ENCODE measurements around the gene SNAPIN. TPM values are rescaled to one million over a fixed set of nuclear protein-coding genes. Genes with fewer than 3 reads are reported as not detected.
A peak's percentile ranks its signal among the peaks of the same experiment; 100 is the strongest.

Gene SNAPIN
- total RNA-seq, 2 donors from 2014 or later: 64.9 to 73.0 TPM

GRCh38 chr1:153633754-153634665, 24.5 kb upstream of the SNAPIN start, which contains the start of gene CHTOP:
Gene CHTOP, plus strand, starts transcription at chr1:153634066. Its CDS starts 2,523 bp downstream, at chr1:153636589.
- TF ChIP-seq, protein P1, sequence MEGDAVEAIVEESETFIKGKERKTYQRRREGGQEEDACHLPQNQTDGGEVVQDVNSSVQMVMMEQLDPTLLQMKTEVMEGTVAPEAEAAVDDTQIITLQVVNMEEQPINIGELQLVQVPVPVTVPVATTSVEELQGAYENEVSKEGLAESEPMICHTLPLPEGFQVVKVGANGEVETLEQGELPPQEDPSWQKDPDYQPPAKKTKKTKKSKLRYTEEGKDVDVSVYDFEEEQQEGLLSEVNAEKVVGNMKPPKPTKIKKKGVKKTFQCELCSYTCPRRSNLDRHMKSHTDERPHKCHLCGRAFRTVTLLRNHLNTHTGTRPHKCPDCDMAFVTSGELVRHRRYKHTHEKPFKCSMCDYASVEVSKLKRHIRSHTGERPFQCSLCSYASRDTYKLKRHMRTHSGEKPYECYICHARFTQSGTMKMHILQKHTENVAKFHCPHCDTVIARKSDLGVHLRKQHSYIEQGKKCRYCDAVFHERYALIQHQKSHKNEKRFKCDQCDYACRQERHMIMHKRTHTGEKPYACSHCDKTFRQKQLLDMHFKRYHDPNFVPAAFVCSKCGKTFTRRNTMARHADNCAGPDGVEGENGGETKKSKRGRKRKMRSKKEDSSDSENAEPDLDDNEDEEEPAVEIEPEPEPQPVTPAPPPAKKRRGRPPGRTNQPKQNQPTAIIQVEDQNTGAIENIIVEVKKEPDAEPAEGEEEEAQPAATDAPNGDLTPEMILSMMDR (IDR thresholded peaks at IDR 0.05): peak in 2 of 4 experiments; percentile 26 to 44
- peak; percentile 94 for TF ChIP-seq POLR2A (IDR thresholded peaks at IDR 0.05)
- peak; percentile 98 for TF ChIP-seq POLR2AphosphoS5 (IDR thresholded peaks at IDR 0.05)
- intact Hi-C loops (cut with DNase I): loop anchor here (2.0 kb wide), 2 partner anchors 21 to 25 kb away; partner anchors contain the start of genes S100A16 and SNAPIN
- Histone ChIP-seq H3K36me3 (peaks cover 0 to 9% of the 10 kb centered on the region in 2 donors), H3K27ac (peak within 1 kb of the TSS; percentile 99 to 100), H3K4me1 (replicated peaks) (no peaks in the 10 kb centered on the region), H3K4me3 (peak within 1 kb of the TSS; percentile 76 to 93), H3K27me3 (replicated peaks; ENCODE audit: insufficient read depth) (no peaks in the 10 kb centered on the region), H3K9me3 (no peaks in the 10 kb centered on the region)
- peak; percentile 98 for DNase-seq (ENCODE audit: low spot score)
- 1% methylated on average over 65 of the region's 65 CpGs for WGBS

DNA sequence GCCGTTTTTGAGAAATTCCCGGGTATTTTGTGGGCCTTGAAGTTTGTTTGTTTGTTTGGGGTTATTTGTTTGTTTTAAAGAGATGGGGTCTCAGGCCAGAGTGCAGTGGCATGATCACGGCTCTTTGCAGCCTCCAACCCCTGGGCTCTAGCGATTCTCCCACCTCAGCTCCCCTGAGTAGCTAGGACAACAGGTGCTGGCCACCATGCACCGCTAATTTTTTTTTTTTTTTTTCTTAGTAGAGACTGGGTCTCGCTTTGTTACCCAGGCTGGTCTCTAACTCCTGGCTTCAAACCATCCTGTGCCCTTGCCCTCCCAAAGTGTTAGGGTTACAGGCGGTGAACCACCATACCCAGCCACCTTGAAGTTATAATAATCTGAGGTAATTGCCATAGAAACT, 22.6 kb upstream of the SNAPIN start:
- intact Hi-C loops (cut with DNase I): loop anchor here (2.0 kb wide), 1 partner anchor 23 kb away; the partner anchor contains the start of gene SNAPIN
- 84% methylated on average over 7 of the region's 7 CpGs for WGBS
- Histone ChIP-seq H3K9me3 (no peaks in the 10 kb centered on the region), H3K4me1 (replicated peaks) (no peaks in the 10 kb centered on the region), H3K27ac (no peak overlapping the region), H3K27me3 (replicated peaks; ENCODE audit: insufficient read depth) (no peaks in the 10 kb centered on the region), H3K4me3 (peak overlapping the region in 1 of 2 donors; percentile 93), H3K36me3 (peaks cover 4 to 9% of the 10 kb centered on the region in 2 donors)
- no peak for DNase-seq (ENCODE audit: low spot score)
- TF ChIP-seq, protein P1 (IDR thresholded peaks at IDR 0.05): no peak
- TF ChIP-seq POLR2AphosphoS5 (IDR thresholded peaks at IDR 0.05) (no peak), POLR2A (IDR thresholded peaks at IDR 0.05) (no peak)

DNA sequence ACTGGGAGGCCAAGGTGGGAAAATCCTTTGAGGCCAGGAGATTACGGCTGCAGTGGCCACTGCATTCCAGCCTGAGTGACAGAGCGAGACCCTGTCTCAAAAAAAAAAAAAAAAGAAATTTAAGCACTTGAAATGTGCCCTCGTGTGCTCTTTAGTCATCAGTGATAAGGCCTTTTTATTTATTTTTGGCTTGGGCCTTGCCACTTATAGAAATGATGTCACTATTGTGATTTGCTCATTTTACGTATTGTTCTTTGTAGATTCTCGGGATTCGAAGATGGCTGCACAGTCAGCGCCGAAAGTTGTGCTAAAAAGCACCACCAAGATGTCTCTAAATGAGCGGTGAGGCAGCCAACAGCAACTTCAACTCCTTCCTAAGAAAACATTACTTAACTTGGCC, 22.2 kb upstream of the SNAPIN start:
- H3K27me3 ChIP-seq (replicated peaks; ENCODE audit: insufficient read depth): no peaks in the 10 kb centered on the region
- peaks cover 4 to 9% of the 10 kb centered on the region in 2 donors for H3K36me3 ChIP-seq
- intact Hi-C loops (cut with DNase I): no loop called here
- H3K27ac ChIP-seq: peak overlapping the region in 1 of 2 donors; percentile 24
- no peak overlapping the region for H3K4me3 ChIP-seq
- H3K4me1 ChIP-seq (replicated peaks): no peaks in the 10 kb centered on the region
- 97% methylated on average over 9 of the region's 9 CpGs for WGBS
- H3K9me3 ChIP-seq: no peaks in the 10 kb centered on the region
- DNase-seq (ENCODE audit: low spot score): no peak
- TF ChIP-seq, protein P1 (IDR thresholded peaks at IDR 0.05): no peak
- TF ChIP-seq POLR2AphosphoS5 (IDR thresholded peaks at IDR 0.05) (no peak), POLR2A (IDR thresholded peaks at IDR 0.05) (no peak)

DNA sequence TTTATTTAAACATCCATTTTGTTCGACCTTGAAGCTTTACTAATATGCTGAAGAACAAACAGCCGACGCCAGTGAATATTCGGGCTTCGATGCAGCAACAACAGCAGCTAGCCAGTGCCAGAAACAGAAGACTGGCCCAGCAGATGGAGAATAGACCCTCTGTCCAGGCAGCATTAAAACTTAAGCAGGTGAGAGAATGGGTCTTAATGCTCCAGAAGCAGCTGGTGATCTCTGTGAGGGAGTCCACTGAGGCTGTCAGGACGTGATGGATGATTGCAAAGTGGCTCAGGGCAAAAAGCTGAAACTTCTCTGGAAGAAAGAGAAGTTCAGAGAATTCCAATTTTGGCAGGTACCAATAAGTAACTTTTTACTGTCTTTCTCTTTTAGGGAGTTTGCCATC, 20.2 kb upstream of the SNAPIN start:
- H3K27ac ChIP-seq: peak overlapping the region; percentile 12 to 20
- H3K36me3 ChIP-seq: peaks cover 6 to 17% of the 10 kb centered on the region in 2 donors
- no peaks in the 10 kb centered on the region for H3K27me3 ChIP-seq (replicated peaks; ENCODE audit: insufficient read depth)
- no peak overlapping the region for H3K4me3 ChIP-seq
- TF ChIP-seq, protein P1 (IDR thresholded peaks at IDR 0.05): no peak
- TF ChIP-seq POLR2AphosphoS5 (IDR thresholded peaks at IDR 0.05) (no peak), POLR2A (IDR thresholded peaks at IDR 0.05) (no peak)
- no peak for DNase-seq (ENCODE audit: low spot score)
- intact Hi-C loops (cut with DNase I): no loop called here
- H3K4me1 ChIP-seq (replicated peaks): no peaks in the 10 kb centered on the region
- 63% methylated on average over 6 of the region's 6 CpGs for WGBS
- no peaks in the 10 kb centered on the region for H3K9me3 ChIP-seq
